ACHN (cell line): ENCODE measurements around the gene PAX8.

Experiments used
- DNase-seq: peaks from one replicate; pipeline ENCODE4 v3.0.0-alpha.2; 2015
- in situ Hi-C: cut with HindIII; loops from 2 replicates; pipeline ENCODE4 v1.10.0; 2017; ENCODE audit warnings: low sequenced_read_pairs, low pct_ligation_motif_present, low pct_unique_long_range_greater_than_20kb

PAX8 gene

DNA sequence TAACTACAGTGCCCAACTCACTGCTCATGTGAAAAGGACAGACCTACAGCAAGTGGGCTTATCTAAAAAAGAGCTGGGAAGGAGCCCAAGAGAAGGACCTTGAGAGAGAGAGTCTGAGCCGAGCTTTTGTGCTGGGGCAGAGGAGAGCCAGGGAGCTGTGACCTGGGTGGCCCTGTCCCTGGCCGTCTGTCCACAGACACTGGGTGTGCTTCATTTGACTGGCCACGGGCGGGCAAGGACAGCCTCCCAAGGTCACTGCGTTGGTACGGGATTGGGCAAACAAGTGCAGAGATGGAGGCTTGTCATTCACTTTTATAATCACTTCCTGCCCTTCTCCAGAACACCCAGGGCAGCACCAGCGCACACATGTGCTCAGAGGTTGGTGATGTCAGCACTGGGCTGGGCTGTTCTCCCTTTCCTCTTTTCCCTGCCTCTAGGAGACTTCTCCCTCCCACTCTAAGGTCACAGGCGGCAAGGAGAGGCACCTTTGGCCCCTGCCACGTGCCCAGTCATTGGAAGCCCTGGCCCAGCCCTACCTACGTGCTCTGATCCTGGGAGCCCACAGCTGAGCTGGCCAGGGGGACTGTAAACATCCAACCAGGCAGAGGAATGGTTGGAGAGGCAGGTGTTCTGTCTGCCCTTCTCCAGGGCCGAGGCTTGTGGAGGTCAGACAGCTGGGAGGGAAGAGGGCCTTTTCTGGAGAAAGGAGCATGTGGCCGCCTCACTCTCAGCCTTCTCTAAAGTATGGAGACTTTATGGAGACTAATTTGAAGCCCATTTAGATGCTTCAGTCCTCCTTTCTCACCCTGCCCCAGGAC is 111.4 kb downstream of the PAX8 start:
- in situ Hi-C loops, result no loop called here
- DNase-seq, result no peak

DNA sequence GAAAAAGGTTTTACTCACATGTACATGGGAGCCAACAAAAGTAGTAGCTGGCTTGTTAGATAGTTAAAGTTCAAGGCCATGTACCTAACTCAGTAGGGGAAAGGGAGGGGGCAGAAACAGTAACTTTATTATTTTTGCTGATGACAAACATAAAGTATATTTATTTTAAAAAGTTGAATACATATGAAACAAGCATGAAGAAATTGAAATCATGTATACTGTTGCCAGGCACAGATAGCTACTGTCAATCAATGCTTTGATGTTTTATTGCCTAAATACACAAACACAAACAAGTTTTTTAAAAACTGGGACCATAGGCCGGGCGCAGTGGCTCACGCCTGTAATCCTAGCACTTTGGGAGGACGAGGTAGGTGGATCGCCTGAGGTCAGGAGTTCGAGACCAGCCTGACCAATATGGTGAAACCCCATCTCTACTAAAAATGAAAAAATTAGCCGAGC is 112.5 kb downstream of the PAX8 start:
- no peak for DNase-seq
- in situ Hi-C loops, result no loop called here
